CD4-positive, alpha-beta T cell (primary cell): Measurements from ENCODE around the gene REXO1. TPM values are rescaled to one million over a fixed set of nuclear protein-coding genes. Genes with fewer than 3 reads are reported as not detected.

ENCODE experiments used
- ATAC-seq: fragments of 200-7000 bp; cut with Tn5 transposase; one replicate; pipeline ENCODE4 v1.10.0; 2022; ENCODE audit warnings: mild to moderate bottlenecking; ENCODE audit not compliant: poor library complexity
- CTCF ChIA-PET: fragments of 350-600 bp; sonication (Branson Sonifier 250); formaldehyde crosslinking; loops from one replicate; lab custom pipeline; 2021; ENCODE audit warnings: antibody characterized with exemption, inconsistent platforms; lab: Charles Lee
- POLR2A ChIA-PET: fragments of 350-600 bp; sonication (Branson Sonifier 250); formaldehyde crosslinking; loops from one replicate; lab custom pipeline; 2021; ENCODE audit warnings: antibody characterized with exemption, inconsistent platforms; lab: Charles Lee
- DNase-seq, 14 experiments: peaks; one replicate each; pipeline ENCODE4 v3.0.0-alpha.2; 2013 to 2020; ENCODE audit warnings: mixed read lengths in 2 of 14
- H3K27ac ChIP-seq, 2 donors: one replicate each; pipeline versions ENCODE4 v1.5.1 to v1.7.0; 2013; ENCODE audit warnings: low read length in 2 of 2, low read depth in 1 of 2, mild to moderate bottlenecking in 1 of 2
- H3K27me3 ChIP-seq, 2 experiments: 1 replicate in 1 of 2; 2 replicates in 1 of 2; pipeline versions ENCODE4 v1.6.1 to v1.7.0; 2013; ENCODE audit warnings: low read length in 2 of 2, control low read depth in 1 of 2, mild to moderate bottlenecking in 1 of 2, moderate library complexity in 1 of 2; ENCODE audit not compliant: insufficient read depth in 2 of 2, control insufficient read depth in 1 of 2
- H3K36me3 ChIP-seq: one replicate; pipeline ENCODE4 v1.6.1; 2013; ENCODE audit warnings: low read length, control low read depth; ENCODE audit not compliant: insufficient read depth
- H3K4me1 ChIP-seq: one replicate; pipeline ENCODE4 v1.6.1; 2013; ENCODE audit warnings: low read length, control low read depth; ENCODE audit not compliant: insufficient read depth
- H3K4me3 ChIP-seq: one replicate; pipeline ENCODE4 v1.5.1; 2013; ENCODE audit warnings: mild to moderate bottlenecking, low read length, moderate library complexity
- H3K9me3 ChIP-seq, 2 experiments: 1 replicate in 1 of 2; 2 replicates in 1 of 2; pipeline versions ENCODE4 v1.6.1 to v1.7.0; 2013; ENCODE audit warnings: low read length in 2 of 2, mild to moderate bottlenecking in 2 of 2, control low read depth in 1 of 2, moderate library complexity in 1 of 2; ENCODE audit not compliant: control insufficient read depth in 1 of 2, insufficient read depth in 1 of 2
- H3K27ac Mint-ChIP-seq: one replicate; pipeline ENCODE4 v1.8.0; 2020; ENCODE audit warnings: mixed read lengths
- H3K27me3 Mint-ChIP-seq: one replicate; pipeline ENCODE4 v1.8.0; 2021; ENCODE audit warnings: mixed read lengths
- H3K36me3 Mint-ChIP-seq: one replicate; pipeline ENCODE4 v1.8.0; 2021; ENCODE audit warnings: low read depth, mixed read lengths
- H3K4me1 Mint-ChIP-seq: one replicate; pipeline ENCODE4 v1.8.0; 2021; ENCODE audit warnings: low read depth, mixed read lengths
- H3K4me3 Mint-ChIP-seq: one replicate; pipeline ENCODE4 v1.8.0; 2020; ENCODE audit warnings: mild to moderate bottlenecking, mixed read lengths
- H3K9me3 Mint-ChIP-seq: one replicate; pipeline ENCODE4 v1.8.0; 2020; ENCODE audit warnings: mixed read lengths
- CTCF ChIP-seq: fragments of 200-600 bp; IDR thresholded peaks from one replicate; pipeline ENCODE4 v1.8.0; 2022; ENCODE audit warnings: antibody characterized with exemption, mild to moderate bottlenecking
- intact Hi-C, 2 experiments: fragments of 100-400 bp; cut with DNase I in 1 of 2; cut with micrococcal nuclease in 1 of 2; formaldehyde crosslinking; loops; one replicate each; pipeline versions ENCODE4 v1.15.1 to v1.9.0; 2023 to 2025; cut with DNase I, micrococcal nuclease
- total RNA-seq, 174 experiments: library from RNA in 2 of 174; stranded (reverse) in 2 of 174; gene quantifications; one replicate each; pipeline ENCODE4 v1.2.3 and lab custom pipeline; 2021 to 2026

The REXO1 gene
- total RNA-seq, 2 experiments from 2014 or later = 106 to 114 TPM

DNA sequence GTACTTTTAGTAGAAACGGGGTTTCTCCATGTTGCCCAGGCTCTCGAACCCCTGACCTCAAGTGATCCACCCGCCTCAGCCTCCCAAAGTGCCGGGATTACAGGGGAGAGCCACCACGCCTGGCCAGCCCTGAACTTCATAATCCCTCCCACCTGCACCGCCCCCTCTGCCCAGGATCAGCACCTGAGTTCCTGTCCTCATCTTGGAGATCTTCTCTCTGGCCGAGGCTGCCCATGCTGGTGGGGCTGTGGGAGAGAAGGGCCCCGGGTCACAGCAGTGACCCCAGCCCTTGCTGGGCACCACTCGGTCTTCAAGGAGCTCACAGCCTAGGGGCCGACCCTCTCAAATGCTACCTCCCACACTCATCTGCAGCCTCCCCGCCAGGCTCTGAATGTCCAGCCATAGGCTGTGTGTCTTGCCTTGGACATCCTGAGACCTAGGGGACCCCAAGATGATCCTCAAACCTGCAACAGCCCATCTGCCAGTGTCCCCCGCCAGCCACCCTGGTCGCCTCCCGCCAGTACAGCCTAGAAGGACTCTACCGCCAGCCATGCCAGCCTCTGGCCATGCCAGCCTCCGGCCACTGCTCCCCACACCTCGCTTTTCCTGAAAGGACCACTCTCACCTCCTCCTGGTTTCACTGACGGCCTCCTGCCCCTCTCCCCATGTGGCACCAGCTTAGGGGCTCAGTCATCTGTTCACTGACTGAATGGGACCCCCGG lies 37.7 kb downstream of the REXO1 start:
- POLR2A ChIA-PET = no interaction called here

GRCh38 chr19:1809678-1810077 lies 38.6 kb downstream of the REXO1 start:
- Histone ChIP-seq H3K36me3 (peaks cover 2% of the 10 kb centered on the region), H3K4me3 (no peak overlapping the region), H3K27ac (no peak overlapping the region), H3K27me3 (no peaks in the 10 kb centered on the region), H3K9me3 (no peaks in the 10 kb centered on the region), H3K4me1 (peaks cover 22% of the 10 kb centered on the region)
- DNase-seq (no peak), ATAC-seq (no peak)
- peak overlapping the region; percentile 20 for H3K4me3 Mint-ChIP-seq
- no peak overlapping the region for H3K27ac Mint-ChIP-seq
- ChIA-PET POLR2A (no interaction called here), CTCF (no interaction called here)
- TF ChIP-seq CTCF = no peak
- H3K4me1 Mint-ChIP-seq = peaks cover 11% of the 10 kb centered on the region
- peaks cover 12% of the 10 kb centered on the region for H3K36me3 Mint-ChIP-seq
- intact Hi-C loops = loop anchor here in 1 of 2 experiments (5.0 kb wide), 2 partner anchors 202 to 262 kb away; partner anchors contain the start of gene UQCR11
- no peaks in the 10 kb centered on the region for H3K9me3 Mint-ChIP-seq
- no peaks in the 10 kb centered on the region for H3K27me3 Mint-ChIP-seq

More for the DNA sequence above, 37.7 kb downstream of the REXO1 start:
- Histone ChIP-seq H3K4me1 (peaks cover 22% of the 10 kb centered on the region), H3K4me3 (no peak overlapping the region), H3K27ac (no peak overlapping the region), H3K36me3 (peaks cover 6% of the 10 kb centered on the region), H3K27me3 (no peaks in the 10 kb centered on the region), H3K9me3 (no peaks in the 10 kb centered on the region)
- CTCF ChIA-PET = no interaction called here
- peaks cover 11% of the 10 kb centered on the region for H3K4me1 Mint-ChIP-seq
- H3K27me3 Mint-ChIP-seq = no peaks in the 10 kb centered on the region
- DNase-seq (no peak), ATAC-seq (no peak)
- peak overlapping the region; percentile 69 for H3K4me3 Mint-ChIP-seq
- intact Hi-C loops = loop anchor here in 1 of 2 experiments (5.0 kb wide), 2 partner anchors 203 to 263 kb away; partner anchors contain the start of gene UQCR11
- H3K9me3 Mint-ChIP-seq = no peaks in the 10 kb centered on the region
- TF ChIP-seq CTCF = no peak
- no peak overlapping the region for H3K27ac Mint-ChIP-seq
- H3K36me3 Mint-ChIP-seq = peaks cover 18% of the 10 kb centered on the region

- Mint-ChIP-seq H3K27me3 (no peaks in the 10 kb centered on the region), H3K9me3 (no peaks in the 10 kb centered on the region), H3K4me3 (peak overlapping the region; percentile 15), H3K36me3 (peaks cover 9% of the 10 kb centered on the region), H3K4me1 (peaks cover 11% of the 10 kb centered on the region), H3K27ac (no peak overlapping the region)
- H3K4me3 ChIP-seq = no peak overlapping the region
- H3K36me3 ChIP-seq = peaks cover 2% of the 10 kb centered on the region
- ChIA-PET POLR2A (no interaction called here), CTCF (no interaction called here)
- no peak overlapping the region for H3K27ac ChIP-seq
- no peak for ATAC-seq
- no peak for TF ChIP-seq CTCF
- H3K9me3 ChIP-seq = no peaks in the 10 kb centered on the region
- peaks cover 20% of the 10 kb centered on the region for H3K4me1 ChIP-seq
- intact Hi-C loops = no loop called here
- no peak for DNase-seq
- H3K27me3 ChIP-seq = no peaks in the 10 kb centered on the region
Observed at GRCh38 chr19:1808395-1808731, 39.9 kb downstream of the REXO1 start.
